GM19395 (cell line): ENCODE measurements around the gene MMRN2.
"Not testable (repeated sequence)": the region's sequence is repeated elsewhere in the genome, so short reads cannot be mapped to it uniquely, and the experiment has no call there.

Experiments
- ATAC-seq: cut with Tn5 transposase; IDR thresholded peaks from one replicate; pipeline ENCODE4 v1.9.1; 2021; ENCODE audit warnings: mild to moderate bottlenecking, moderate library complexity; ENCODE audit not compliant: unreplicated experiment

MMRN2 gene

GRCh38 chr10:86941426-86941825 lies 16.0 kb downstream of the MMRN2 start:
- ATAC-seq: no peak

- no peak for ATAC-seq
These were observed 16.7 kb downstream of the MMRN2 start for GRCh38 chr10:86940677-86941076.

- ATAC-seq: not testable (repeated sequence)
These were observed 17.3 kb downstream of the MMRN2 start for GRCh38 chr10:86940076-86940475.

GRCh38 chr10:86938260-86938659 lies 19.2 kb downstream of the MMRN2 start:
- no peak for ATAC-seq

- ATAC-seq: no peak
These were observed 19.8 kb downstream of the MMRN2 start for GRCh38 chr10:86937502-86938154.

GRCh38 chr10:86936661-86937501 lies 20.5 kb downstream of the MMRN2 start:
- no peak for ATAC-seq

- ATAC-seq: not testable (repeated sequence)
These were observed 23.2 kb downstream of the MMRN2 start for GRCh38 chr10:86934162-86934711.

GRCh38 chr10:86932674-86933073 lies 24.7 kb downstream of the MMRN2 start:
- no peak for ATAC-seq

- no peak for ATAC-seq
These were observed 25.5 kb downstream of the MMRN2 start for GRCh38 chr10:86931872-86932271.

- no peak for ATAC-seq
These were observed 27.7 kb downstream of the MMRN2 start for GRCh38 chr10:86929468-86930380.

GRCh38 chr10:86922553-86922961 lies 34.9 kb downstream of the MMRN2 start:
- ATAC-seq: no peak

- no peak for ATAC-seq
These were observed 39.4 kb downstream of the MMRN2 start for GRCh38 chr10:86918022-86918471.

GRCh38 chr10:86914734-86915133 lies 42.7 kb downstream of the MMRN2 start:
- no peak for ATAC-seq

- ATAC-seq: no peak
These were observed 52.0 kb downstream of the MMRN2 start for GRCh38 chr10:86905429-86905828.

- no peak for ATAC-seq
These were observed 52.8 kb downstream of the MMRN2 start for GRCh38 chr10:86904600-86904999.

- no peak for ATAC-seq
These were observed 56.5 kb downstream of the MMRN2 start for GRCh38 chr10:86900955-86901354.

GRCh38 chr10:86899670-86900276 lies 57.6 kb downstream of the MMRN2 start:
- peak; percentile 56 for ATAC-seq

- no peak for ATAC-seq
These were observed 58.3 kb downstream of the MMRN2 start for GRCh38 chr10:86899132-86899531.

GRCh38 chr10:86898511-86898910 lies 58.9 kb downstream of the MMRN2 start:
- no peak for ATAC-seq

GRCh38 chr10:86889997-86890396 lies 67.4 kb downstream of the MMRN2 start:
- ATAC-seq: no peak
